ENCODE results near the gene SEC14L1.

Gene SEC14L1

GRCh38 chr17:77194179-77194578 is 53.4 kb downstream of the SEC14L1 start:
- DNase-seq: no peak

GRCh38 chr17:77196251-77196650 is 55.5 kb downstream of the SEC14L1 start:
- no peak for DNase-seq

GRCh38 chr17:77197115-77197514 is 56.3 kb downstream of the SEC14L1 start:
- DNase-seq: no peak

DNA sequence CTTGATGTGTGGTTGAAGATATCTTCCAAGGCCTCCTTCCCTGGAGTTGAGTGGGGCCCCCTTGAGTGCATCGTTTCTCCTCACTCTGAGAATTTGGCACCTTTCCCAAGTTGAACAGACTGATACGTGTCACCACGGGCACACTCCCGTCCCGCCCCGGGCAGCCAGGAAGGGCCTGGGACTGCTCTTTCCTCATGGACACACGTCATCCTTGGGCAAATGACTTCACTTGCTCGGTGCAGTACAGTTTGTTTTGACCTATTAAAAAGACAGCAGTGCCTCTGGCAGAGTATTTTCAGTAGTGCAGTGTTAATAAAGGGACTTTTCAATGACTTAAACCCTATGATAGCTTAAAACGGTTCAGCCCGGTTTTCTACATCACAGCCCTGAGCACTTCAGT is 59.9 kb downstream of the SEC14L1 start:
- DNase-seq: no peak

DNA sequence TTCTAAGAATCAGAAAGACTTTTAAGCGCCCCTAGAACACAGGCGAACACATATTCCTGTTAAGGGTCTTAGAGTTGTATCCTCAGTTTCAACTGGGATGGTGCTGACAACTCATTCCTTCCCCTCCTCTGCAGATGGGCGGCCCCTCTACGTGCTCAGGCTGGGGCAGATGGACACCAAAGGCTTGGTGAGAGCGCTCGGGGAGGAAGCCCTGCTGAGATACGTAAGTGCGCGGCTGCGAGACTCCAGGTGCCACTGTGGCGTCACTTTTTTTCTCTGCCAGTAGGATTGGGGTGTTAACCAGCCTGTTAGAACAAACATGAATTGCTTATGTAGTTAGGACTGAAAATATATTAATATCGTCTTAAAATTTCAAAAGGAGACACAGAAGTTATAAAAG is 62.7 kb downstream of the SEC14L1 start:
- no peak for DNase-seq

DNA sequence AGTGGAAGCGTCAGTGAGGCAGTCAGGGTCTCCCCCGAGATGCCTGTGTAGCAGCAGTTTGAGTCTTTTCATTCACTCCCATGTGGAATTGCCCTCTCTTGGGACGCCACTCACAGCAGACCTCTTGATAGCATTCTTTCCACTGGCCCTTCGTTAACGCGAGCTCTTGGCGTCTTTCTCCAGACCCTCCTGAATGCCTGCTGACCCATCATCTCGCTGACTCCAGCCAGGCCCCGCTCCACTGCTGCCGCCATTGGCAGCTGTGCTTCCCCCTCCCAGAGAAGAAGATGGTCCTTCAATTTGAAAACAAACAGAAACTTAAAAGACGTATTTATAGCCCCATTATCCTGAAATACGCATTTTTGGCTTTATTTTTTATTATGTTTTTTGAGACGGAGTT is 63.1 kb downstream of the SEC14L1 start:
- DNase-seq: no peak

GRCh38 chr17:77204536-77204935 is 63.8 kb downstream of the SEC14L1 start:
- DNase-seq: no peak

- DNase-seq: no peak
Measured at GRCh38 chr17:77205396-77206125, 64.8 kb downstream of the SEC14L1 start.

GRCh38 chr17:77206158-77206956 is 65.6 kb downstream of the SEC14L1 start:
- no peak for DNase-seq

GRCh38 chr17:77207689-77208216 is 67.0 kb downstream of the SEC14L1 start:
- DNase-seq: no peak

GRCh38 chr17:77208217-77208808 is 67.5 kb downstream of the SEC14L1 start:
- DNase-seq: no peak

- no peak for DNase-seq
Measured at GRCh38 chr17:77208856-77209255, 68.1 kb downstream of the SEC14L1 start.

DNA sequence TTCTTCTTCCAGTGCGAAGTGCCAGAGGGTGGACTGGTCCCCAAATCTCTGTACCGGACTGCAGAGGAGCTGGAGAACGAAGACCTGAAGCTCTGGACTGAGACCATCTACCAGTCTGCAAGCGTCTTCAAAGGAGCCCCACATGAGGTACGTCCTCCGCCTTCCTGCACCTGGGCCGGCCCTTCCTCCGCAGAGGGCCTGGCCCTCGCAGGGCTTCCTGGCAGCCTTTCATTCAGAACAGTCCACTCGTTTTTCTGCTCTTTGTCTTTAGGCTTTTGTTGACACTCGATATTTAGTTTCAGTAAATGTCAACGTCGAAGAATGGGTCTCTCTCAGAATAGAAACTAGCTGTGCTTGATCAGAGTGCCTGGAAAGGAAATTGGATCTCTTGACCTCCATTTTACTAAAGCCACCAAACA is 68.6 kb downstream of the SEC14L1 start:
- no peak for DNase-seq

DNA sequence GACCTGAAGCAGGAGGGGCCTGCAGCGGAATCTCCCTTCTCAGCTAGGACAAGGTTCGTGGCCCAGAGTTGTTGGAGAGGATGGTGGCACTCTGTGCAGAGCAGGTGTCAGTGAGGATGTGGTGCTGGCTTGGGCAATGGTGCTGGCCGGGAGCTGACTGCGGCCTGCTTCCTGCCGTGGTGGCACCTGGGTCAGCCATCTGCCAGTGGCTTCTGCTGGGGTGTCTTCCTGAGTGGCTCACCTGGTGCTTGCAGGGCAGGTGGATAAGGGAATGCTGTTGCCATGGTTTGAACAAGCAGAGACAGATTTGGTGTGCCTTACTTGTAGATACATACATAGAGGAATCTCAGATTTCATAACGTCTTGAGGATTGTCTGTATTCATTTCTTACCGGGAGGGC is 69.6 kb downstream of the SEC14L1 start:
- no peak for DNase-seq

DNA sequence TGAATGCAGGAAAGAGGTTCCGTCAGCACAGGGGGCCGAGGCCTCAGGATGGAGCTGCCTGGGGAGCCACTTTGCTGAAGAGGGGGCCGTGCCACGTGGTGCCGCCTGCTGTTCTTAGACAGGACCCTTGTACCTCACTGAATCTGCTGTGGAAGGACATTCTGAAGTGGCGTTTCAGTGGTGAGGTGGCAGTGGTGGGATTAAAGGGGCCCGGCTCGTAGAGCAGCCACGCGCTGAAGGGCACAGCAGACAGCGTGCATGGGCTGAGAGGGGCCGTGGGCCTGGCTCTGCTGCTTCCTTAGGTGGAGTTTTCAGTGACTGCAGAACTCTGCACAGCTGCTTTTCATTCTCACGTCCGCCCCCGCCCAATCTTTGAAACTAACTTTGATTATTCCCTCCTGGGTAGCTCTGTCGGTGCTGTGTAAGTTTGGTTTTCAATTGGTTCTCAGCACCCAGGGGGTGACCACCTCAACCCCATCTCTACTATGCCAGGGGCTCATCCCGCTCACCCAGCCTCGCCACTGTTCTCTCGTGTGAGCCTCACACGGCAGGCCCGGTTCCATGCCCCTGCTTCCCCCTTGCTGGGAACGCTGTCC is 70.3 kb downstream of the SEC14L1 start:
- no peak for DNase-seq

- no peak for DNase-seq
Measured at GRCh38 chr17:77211681-77212080, 70.9 kb downstream of the SEC14L1 start.

GRCh38 chr17:77212081-77212832 is 71.5 kb downstream of the SEC14L1 start:
- no peak for DNase-seq

DNA sequence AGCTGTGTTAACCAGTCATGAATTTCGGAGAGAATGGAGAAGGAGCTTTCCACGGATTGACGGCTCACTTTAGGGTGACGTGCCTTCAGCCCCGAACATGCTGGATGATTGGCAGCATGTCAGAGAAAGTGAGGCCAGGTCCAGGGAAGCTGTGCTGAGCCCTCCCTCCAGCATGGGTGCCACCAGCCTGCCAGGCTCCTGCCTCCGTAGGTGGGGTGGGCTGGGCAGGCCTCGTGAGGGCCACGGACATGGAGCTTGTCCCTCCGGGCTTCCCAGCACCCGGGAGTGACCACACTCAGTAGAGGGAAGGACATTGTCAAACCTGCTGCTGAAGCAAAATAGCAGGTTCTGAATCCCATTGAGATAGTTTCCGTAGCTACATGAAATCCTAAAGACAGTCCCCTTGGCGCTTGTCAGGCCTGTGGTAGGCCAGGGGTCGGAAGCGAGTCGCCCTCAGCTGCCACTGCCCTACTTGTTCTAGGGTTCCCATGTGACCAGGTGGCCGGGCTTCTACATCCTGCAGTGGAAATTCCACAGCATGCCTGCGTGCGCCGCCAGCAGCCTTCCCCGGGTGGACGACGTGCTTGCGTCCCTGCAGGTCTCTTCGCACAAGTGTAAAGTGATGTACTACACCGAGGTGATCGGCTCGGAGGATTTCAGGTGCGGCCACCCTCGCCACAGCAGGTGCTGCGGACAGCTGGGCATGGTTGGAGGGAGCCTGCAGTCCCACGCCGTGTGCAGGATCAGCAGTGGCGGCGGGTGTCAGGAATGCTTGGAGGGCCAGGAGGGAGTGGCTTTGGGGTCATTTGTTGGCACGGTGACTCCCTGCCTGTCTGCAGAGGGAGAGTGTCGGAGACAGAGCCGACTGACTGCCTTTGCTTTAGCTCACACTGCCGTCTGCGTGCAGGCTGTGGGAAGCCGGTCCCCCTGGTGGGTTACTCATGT is 72.3 kb downstream of the SEC14L1 start:
- no peak for DNase-seq

GRCh38 chr17:77213778-77214132 is 73.0 kb downstream of the SEC14L1 start:
- DNase-seq: no peak

DNA sequence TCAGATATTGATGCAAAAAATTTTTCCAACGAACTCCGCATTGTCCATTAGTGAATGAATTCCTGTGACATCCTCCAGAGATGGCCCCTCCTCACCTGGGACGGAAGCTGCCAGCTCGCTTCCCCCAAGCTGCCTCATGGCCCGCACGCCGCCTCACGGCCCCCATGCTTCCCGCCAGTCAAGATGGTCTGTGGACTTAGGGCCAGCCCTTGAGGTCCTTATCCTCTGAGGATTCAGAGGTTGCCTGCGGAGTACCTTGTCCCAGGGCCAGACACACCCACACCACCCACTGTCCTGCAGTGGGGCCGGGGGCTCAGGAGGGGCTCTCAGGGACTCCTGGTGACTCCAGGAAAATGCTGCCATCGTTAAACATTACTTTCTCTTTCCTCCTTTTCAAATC is 73.6 kb downstream of the SEC14L1 start:
- DNase-seq: no peak

- no peak for DNase-seq
Measured at GRCh38 chr17:77214743-77215142, 74.0 kb downstream of the SEC14L1 start.

Measured in effector CD4-positive, alpha-beta T cell (primary cell).